Measurements from ENCODE around the gene JMJD4. TPM values are rescaled to one million over a fixed set of nuclear protein-coding genes. Genes with fewer than 3 reads are reported as not detected.

Gene JMJD4
- total and polyA plus RNA-seq, 9 of the 15 experiments (the other 6 are each of a cell fraction or from before 2014, with no cell fraction given): 1.4 to 42.6 (median 29.2) TPM

DNA sequence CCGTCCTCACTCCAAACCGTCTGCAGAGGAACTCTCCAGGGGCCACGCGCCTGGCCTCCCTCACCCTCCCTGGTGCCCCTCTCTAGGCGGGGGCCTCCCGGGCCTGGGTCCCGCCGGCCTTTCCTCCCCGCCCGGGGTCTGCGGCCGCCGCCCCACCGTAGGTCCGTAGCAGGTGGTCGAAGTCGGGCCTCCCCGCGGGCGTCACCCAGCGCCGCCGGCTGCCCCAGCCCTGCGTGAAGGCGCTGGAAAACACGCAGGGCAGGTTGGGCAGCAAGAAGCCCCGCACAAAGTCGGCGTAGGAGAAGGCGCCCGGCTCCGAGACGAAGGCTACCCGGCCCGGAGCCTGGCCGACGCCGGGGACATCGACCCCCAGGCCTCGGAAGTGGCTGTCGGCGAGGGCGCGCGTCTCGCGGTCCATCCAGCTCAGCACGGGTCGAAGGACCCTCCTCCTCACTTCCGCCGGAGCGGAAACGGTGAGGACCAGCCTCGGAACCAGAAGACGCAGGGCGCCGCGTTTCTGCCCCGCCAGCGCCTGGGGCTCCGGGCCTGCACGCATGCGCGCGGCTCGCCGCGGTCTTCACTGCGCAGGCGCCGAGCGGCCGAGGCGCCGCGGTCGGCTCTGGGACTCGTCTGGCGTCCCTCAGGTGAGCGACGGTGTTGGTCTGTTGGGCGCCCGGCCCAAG is at the start of gene JMJD4, which contains the start of gene SNAP47 (continued):
- TF ChIP-seq SMAD1 (IDR thresholded peaks at IDR 0.05; ENCODE audit: low read depth, low read length, partially characterized antibody) (peak; percentile 69), CCNT2 (IDR thresholded peaks at IDR 0.05; ENCODE audit: borderline replicate concordance, extremely low read depth, insufficient read length, low read depth, low read length) (peak; percentile 87), GATAD2B (IDR thresholded peaks at IDR 0.05; ENCODE audit: borderline replicate concordance) (no peak), TAF7 (tag; IDR thresholded peaks at IDR 0.05) (peak; percentile 44; the same call in 1 of the 2 replicates), MAFG (tag; conservative IDR thresholded peaks at IDR 0.05) (no peak), HNRNPL (IDR thresholded peaks at IDR 0.05; ENCODE audit: low read depth, low read length) (0 out of 2 replicates have a peak, but pooled peaks have one; percentile 17)
- TF ChIP-seq, protein P1, sequence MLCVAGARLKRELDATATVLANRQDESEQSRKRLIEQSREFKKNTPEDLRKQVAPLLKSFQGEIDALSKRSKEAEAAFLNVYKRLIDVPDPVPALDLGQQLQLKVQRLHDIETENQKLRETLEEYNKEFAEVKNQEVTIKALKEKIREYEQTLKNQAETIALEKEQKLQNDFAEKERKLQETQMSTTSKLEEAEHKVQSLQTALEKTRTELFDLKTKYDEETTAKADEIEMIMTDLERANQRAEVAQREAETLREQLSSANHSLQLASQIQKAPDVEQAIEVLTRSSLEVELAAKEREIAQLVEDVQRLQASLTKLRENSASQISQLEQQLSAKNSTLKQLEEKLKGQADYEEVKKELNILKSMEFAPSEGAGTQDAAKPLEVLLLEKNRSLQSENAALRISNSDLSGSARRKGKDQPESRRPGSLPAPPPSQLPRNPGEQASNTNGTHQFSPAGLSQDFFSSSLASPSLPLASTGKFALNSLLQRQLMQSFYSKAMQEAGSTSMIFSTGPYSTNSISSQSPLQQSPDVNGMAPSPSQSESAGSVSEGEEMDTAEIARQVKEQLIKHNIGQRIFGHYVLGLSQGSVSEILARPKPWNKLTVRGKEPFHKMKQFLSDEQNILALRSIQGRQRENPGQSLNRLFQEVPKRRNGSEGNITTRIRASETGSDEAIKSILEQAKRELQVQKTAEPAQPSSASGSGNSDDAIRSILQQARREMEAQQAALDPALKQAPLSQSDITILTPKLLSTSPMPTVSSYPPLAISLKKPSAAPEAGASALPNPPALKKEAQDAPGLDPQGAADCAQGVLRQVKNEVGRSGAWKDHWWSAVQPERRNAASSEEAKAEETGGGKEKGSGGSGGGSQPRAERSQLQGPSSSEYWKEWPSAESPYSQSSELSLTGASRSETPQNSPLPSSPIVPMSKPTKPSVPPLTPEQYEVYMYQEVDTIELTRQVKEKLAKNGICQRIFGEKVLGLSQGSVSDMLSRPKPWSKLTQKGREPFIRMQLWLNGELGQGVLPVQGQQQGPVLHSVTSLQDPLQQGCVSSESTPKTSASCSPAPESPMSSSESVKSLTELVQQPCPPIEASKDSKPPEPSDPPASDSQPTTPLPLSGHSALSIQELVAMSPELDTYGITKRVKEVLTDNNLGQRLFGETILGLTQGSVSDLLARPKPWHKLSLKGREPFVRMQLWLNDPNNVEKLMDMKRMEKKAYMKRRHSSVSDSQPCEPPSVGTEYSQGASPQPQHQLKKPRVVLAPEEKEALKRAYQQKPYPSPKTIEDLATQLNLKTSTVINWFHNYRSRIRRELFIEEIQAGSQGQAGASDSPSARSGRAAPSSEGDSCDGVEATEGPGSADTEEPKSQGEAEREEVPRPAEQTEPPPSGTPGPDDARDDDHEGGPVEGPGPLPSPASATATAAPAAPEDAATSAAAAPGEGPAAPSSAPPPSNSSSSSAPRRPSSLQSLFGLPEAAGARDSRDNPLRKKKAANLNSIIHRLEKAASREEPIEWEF (CRISPR knock-in tag; IDR thresholded peaks at IDR 0.05): no peak
- TF ChIP-seq, protein P2, sequence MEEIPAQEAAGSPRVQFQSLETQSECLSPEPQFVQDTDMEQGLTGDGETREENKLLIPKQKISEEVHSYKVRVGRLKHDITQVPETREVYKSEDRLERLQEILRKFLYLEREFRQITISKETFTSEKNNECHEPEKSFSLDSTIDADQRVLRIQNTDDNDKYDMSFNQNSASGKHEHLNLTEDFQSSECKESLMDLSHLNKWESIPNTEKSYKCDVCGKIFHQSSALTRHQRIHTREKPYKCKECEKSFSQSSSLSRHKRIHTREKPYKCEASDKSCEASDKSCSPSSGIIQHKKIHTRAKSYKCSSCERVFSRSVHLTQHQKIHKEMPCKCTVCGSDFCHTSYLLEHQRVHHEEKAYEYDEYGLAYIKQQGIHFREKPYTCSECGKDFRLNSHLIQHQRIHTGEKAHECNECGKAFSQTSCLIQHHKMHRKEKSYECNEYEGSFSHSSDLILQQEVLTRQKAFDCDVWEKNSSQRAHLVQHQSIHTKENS (CRISPR knock-in tag; IDR thresholded peaks at IDR 0.05): no peak
- TF ChIP-seq, protein P3, sequence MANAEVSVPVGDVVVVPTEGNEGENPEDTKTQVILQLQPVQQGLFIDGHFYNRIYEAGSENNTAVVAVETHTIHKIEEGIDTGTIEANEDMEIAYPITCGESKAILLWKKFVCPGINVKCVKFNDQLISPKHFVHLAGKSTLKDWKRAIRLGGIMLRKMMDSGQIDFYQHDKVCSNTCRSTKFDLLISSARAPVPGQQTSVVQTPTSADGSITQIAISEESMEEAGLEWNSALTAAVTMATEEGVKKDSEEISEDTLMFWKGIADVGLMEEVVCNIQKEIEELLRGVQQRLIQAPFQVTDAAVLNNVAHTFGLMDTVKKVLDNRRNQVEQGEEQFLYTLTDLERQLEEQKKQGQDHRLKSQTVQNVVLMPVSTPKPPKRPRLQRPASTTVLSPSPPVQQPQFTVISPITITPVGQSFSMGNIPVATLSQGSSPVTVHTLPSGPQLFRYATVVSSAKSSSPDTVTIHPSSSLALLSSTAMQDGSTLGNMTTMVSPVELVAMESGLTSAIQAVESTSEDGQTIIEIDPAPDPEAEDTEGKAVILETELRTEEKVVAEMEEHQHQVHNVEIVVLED (CRISPR knock-in tag; IDR thresholded peaks at IDR 0.05): peak; percentile 82
- TF ChIP-seq, protein P4, sequence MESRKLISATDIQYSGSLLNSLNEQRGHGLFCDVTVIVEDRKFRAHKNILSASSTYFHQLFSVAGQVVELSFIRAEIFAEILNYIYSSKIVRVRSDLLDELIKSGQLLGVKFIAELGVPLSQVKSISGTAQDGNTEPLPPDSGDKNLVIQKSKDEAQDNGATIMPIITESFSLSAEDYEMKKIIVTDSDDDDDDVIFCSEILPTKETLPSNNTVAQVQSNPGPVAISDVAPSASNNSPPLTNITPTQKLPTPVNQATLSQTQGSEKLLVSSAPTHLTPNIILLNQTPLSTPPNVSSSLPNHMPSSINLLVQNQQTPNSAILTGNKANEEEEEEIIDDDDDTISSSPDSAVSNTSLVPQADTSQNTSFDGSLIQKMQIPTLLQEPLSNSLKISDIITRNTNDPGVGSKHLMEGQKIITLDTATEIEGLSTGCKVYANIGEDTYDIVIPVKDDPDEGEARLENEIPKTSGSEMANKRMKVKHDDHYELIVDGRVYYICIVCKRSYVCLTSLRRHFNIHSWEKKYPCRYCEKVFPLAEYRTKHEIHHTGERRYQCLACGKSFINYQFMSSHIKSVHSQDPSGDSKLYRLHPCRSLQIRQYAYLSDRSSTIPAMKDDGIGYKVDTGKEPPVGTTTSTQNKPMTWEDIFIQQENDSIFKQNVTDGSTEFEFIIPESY (CRISPR knock-in tag; IDR thresholded peaks at IDR 0.05): peak; percentile 47; the same call in 1 of the 2 replicates
- TF ChIP-seq, protein P5, sequence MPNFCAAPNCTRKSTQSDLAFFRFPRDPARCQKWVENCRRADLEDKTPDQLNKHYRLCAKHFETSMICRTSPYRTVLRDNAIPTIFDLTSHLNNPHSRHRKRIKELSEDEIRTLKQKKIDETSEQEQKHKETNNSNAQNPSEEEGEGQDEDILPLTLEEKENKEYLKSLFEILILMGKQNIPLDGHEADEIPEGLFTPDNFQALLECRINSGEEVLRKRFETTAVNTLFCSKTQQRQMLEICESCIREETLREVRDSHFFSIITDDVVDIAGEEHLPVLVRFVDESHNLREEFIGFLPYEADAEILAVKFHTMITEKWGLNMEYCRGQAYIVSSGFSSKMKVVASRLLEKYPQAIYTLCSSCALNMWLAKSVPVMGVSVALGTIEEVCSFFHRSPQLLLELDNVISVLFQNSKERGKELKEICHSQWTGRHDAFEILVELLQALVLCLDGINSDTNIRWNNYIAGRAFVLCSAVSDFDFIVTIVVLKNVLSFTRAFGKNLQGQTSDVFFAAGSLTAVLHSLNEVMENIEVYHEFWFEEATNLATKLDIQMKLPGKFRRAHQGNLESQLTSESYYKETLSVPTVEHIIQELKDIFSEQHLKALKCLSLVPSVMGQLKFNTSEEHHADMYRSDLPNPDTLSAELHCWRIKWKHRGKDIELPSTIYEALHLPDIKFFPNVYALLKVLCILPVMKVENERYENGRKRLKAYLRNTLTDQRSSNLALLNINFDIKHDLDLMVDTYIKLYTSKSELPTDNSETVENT (CRISPR knock-in tag; IDR thresholded peaks at IDR 0.05): peak; percentile 96
